Measurements from ENCODE around the gene ADAMTS14.
"Not testable (repeated sequence)": the region's sequence is repeated elsewhere in the genome, so short reads cannot be mapped to it uniquely, and the experiment has no call there.

Gene ADAMTS14

DNA sequence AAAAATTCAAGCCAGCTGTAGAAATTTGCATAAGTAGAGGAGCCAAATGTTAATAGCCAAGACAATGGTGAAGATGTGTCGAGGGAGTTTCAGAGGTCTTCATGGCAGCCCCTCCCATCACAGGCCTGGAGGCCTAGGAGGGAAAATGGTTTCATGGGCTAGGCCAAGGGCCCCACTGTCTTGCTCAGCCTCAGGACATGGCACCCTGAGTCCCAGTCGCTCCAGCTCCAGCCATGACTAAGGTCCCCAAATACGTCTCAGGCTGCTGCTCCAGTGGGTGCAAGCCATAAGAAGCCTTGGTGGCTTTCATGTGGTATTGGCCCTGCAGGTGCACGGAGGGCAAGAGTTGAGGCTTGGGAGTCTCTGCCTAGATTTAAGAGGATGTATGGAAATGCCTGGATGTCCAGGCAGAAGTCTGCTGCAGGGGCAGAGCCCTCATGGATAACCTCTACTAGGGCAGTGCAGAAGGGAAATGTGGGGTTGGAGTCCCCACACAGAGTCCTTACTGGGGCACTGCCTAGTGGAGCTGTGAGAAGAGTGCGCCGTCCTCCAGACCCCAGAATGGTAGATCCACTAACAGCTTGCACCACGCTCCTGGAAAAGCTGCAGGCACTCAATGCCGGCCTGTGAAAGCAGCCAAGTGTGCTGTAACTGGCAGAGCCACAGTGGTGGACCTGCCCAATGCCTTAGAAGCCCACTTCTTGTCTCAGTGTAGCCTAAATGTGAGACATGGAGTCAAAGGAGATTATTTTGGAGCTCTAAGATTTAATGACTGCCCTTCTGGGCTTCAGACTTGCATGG, 93.7 kb downstream of the ADAMTS14 start:
- TF ChIP-seq, protein P1, sequence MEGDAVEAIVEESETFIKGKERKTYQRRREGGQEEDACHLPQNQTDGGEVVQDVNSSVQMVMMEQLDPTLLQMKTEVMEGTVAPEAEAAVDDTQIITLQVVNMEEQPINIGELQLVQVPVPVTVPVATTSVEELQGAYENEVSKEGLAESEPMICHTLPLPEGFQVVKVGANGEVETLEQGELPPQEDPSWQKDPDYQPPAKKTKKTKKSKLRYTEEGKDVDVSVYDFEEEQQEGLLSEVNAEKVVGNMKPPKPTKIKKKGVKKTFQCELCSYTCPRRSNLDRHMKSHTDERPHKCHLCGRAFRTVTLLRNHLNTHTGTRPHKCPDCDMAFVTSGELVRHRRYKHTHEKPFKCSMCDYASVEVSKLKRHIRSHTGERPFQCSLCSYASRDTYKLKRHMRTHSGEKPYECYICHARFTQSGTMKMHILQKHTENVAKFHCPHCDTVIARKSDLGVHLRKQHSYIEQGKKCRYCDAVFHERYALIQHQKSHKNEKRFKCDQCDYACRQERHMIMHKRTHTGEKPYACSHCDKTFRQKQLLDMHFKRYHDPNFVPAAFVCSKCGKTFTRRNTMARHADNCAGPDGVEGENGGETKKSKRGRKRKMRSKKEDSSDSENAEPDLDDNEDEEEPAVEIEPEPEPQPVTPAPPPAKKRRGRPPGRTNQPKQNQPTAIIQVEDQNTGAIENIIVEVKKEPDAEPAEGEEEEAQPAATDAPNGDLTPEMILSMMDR (IDR thresholded peaks at IDR 0.05; ENCODE audit: low read depth, low read length, missing control alignments): no peak
- no peak for DNase-seq (ENCODE audit: low read depth)
- in situ Hi-C loops (cut with HindIII; ENCODE audit: low sequenced_read_pairs): loop anchor here (25.0 kb wide), 1 partner anchor 304 kb away; no protein-coding TSS in a partner anchor
- H3K4me3 ChIP-seq (ENCODE audit: low read depth, low read length): no peak overlapping the region

GRCh38 chr10:70768026-70768685, 95.8 kb downstream of the ADAMTS14 start:
- H3K4me3 ChIP-seq (ENCODE audit: low read depth, low read length); DNase-seq (ENCODE audit: low read depth): not testable (repeated sequence)
- in situ Hi-C loops (cut with HindIII; ENCODE audit: low sequenced_read_pairs): loop anchor here (25.0 kb wide), 1 partner anchor 306 kb away; no protein-coding TSS in a partner anchor

GRCh38 chr10:70769121-70769520, 96.8 kb downstream of the ADAMTS14 start:
- in situ Hi-C loops (cut with HindIII; ENCODE audit: low sequenced_read_pairs): loop anchor here (25.0 kb wide), 1 partner anchor 307 kb away; no protein-coding TSS in a partner anchor
- TF ChIP-seq, protein P1 (IDR thresholded peaks at IDR 0.05; ENCODE audit: low read depth, low read length, missing control alignments): no peak
- DNase-seq (ENCODE audit: low read depth): no peak

DNA sequence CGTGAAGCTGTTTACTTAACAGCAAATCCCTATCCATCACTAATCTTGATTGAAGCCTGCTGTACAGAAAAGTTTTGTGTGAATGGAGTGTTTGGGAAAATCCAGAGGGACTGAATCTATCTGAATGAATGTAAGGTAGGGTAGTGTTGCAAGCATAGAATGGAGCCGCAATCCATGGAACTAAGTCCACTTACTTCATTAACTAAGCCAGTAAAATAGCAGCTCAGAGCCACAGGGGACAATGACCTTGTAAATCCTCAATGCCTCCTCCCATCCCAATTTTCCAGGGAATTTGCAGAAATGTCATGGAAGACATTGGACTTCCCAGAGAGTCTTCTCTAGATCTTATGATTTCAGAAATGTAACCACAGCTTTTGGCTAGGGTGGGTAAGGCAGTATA, 97.7 kb downstream of the ADAMTS14 start:
- in situ Hi-C loops (cut with HindIII; ENCODE audit: low sequenced_read_pairs): loop anchor here (25.0 kb wide), 1 partner anchor 308 kb away; no protein-coding TSS in a partner anchor
- DNase-seq (ENCODE audit: low read depth): no peak
- no peak overlapping the region for H3K4me3 ChIP-seq (ENCODE audit: low read depth, low read length)
- TF ChIP-seq, protein P1 (IDR thresholded peaks at IDR 0.05; ENCODE audit: low read depth, low read length, missing control alignments): no peak

More at GRCh38 chr10:70769121-70769520, 96.8 kb downstream of the ADAMTS14 start:
- H3K4me3 ChIP-seq (ENCODE audit: low read depth, low read length): no peak overlapping the region

DNA sequence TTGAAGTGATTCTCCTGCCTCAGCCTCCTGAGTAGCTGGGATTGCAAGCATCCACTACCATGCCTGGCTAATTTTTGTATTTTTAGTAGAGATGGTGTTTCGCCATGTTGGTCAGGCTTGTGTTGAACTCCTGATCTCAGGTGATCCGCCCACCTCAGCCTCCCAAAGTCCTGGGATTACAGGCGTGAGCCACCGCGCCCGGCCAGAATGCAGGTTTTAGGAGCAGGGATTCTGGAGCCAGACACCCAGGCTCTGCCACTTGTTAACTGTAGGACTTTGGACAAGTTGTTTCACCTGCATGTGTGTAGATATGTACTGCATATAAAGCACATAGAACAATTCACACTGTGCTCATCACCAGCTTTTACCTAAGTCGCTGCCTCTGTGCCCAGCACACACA, 98.2 kb downstream of the ADAMTS14 start:
- H3K4me3 ChIP-seq (ENCODE audit: low read depth, low read length); DNase-seq (ENCODE audit: low read depth): not testable (repeated sequence)
- in situ Hi-C loops (cut with HindIII; ENCODE audit: low sequenced_read_pairs): loop anchor here (25.0 kb wide), 1 partner anchor 308 kb away; no protein-coding TSS in a partner anchor

DNA sequence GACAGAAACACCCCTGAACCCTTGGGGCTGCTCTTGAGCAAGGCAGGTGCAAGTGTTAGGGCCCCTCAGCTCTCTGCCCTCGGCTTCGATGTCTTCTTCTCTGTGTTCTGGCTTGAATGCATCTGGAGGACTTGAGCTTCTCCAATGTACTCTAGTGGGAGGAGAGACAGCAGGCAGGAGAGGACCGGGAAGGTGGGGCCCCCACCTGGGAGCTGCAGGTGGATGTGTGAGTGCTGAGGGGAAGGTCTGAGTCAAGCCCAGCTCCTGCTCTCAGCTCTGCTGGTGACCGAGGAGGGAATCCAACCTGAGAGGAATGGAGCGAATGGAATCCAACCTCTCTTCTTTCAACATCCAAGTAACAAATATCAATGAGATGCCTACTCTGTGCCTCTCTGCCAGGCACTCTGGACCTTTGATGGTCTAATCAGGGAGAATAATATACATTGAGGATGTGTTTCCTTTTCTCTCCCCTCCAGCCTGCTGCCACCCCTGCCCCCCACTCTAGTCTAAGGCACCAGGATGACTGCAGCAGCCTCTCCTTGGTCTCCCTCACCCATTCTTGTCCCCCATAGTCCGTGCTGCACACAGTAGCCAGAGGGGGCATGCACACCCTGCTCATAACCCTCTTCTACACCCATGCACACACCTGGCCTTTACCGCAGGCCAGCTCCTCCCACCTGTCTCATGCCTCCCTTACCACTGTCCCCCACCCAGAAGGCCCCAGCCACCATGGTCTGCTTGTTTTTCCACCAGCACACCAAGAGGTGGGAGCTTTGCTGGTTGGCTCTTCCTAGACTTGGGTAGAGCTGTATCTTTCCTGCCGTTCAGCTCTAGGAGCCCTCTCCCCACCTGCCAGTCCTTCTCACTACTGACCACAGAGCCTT, 99.2 kb downstream of the ADAMTS14 start:
- TF ChIP-seq, protein P1 (IDR thresholded peaks at IDR 0.05; ENCODE audit: low read depth, low read length, missing control alignments): no peak
- no peak for DNase-seq (ENCODE audit: low read depth)
- no peak overlapping the region for H3K4me3 ChIP-seq (ENCODE audit: low read depth, low read length)
- in situ Hi-C loops (cut with HindIII; ENCODE audit: low sequenced_read_pairs): loop anchor here (25.0 kb wide), 1 partner anchor 309 kb away; no protein-coding TSS in a partner anchor

GRCh38 chr10:70772627-70773026, 100.3 kb downstream of the ADAMTS14 start:
- in situ Hi-C loops (cut with HindIII; ENCODE audit: low sequenced_read_pairs): loop anchor here (25.0 kb wide), 1 partner anchor 310 kb away; no protein-coding TSS in a partner anchor

More at GRCh38 chr10:70772627-70773026, 100.3 kb downstream of the ADAMTS14 start:
- H3K4me3 ChIP-seq (ENCODE audit: low read depth, low read length): no peak overlapping the region
- TF ChIP-seq, protein P1 (IDR thresholded peaks at IDR 0.05; ENCODE audit: low read depth, low read length, missing control alignments): no peak
- no peak for DNase-seq (ENCODE audit: low read depth)
